AG04450 (cell line): ENCODE results near the gene RPL3. TPM values are rescaled to one million over a fixed set of nuclear protein-coding genes. Genes with fewer than 3 reads are reported as not detected.

Experiments
- CTCF ChIA-PET: fragments of 300-600, 350-600 bp; formaldehyde crosslinking; extraction: SDS; loops from one replicate; lab custom pipeline; 2022; ENCODE audit warnings: antibody characterized with exemption, inconsistent platforms; lab: Charles Lee
- POLR2A ChIA-PET: fragments of 350-600 bp; formaldehyde crosslinking; extraction: SDS; loops from one replicate; lab custom pipeline; 2021; ENCODE audit warnings: antibody characterized with exemption, inconsistent platforms; lab: Yijun Ruan, JAX
- DNase-seq: peaks from one replicate; pipeline ENCODE4 v3.0.0-alpha.2; 2011; ENCODE audit warnings: low read depth, low spot score
- H3K27ac ChIP-seq: one replicate; pipeline ENCODE4 v1.5.1; 2012; ENCODE audit warnings: low read depth, low read length, control low read depth
- H3K27me3 ChIP-seq: one replicate; pipeline ENCODE4 v1.6.0; 2012; ENCODE audit warnings: low read length; ENCODE audit not compliant: control insufficient read depth, insufficient read depth
- H3K4me3 ChIP-seq: 2 replicates; pipeline ENCODE4 v1.5.1; 2011; ENCODE audit warnings: mild to moderate bottlenecking, low read depth, low read length, control low read depth
- H3K9me3 ChIP-seq: 2 replicates; pipeline ENCODE4 v1.5.1; 2012; ENCODE audit warnings: low read length; ENCODE audit not compliant: control insufficient read depth, insufficient read depth
- CTCF ChIP-seq: IDR thresholded peaks from 2 replicates; pipeline ENCODE4 v1.5.1; 2011; ENCODE audit warnings: low read depth, low read length, control low read depth, inconsistent platforms
- polyA plus RNA-seq: library from polyadenylated mRNA; depleted of rRNA; stranded (reverse); fragments of >200 nt; gene quantifications from 2 replicates; pipeline ENCODE4 v1.2.3, GENCODE V29; 2011

RPL3 gene
- polyA plus RNA-seq, 1 experiment: 3,445 TPM

- DNase-seq: no peak
- ChIA-PET POLR2A (interaction anchor here (0.6 to 2.8 kb wide), 11 partner anchors 8 to 440 kb away, joined by 3 to 38 read pairs (median 4); partner anchors contain the start of genes ATF4, CBX6 and RPL3), CTCF (interaction anchor here (0.6 to 4.7 kb wide), 3 partner anchors 10 to 141 kb away, joined by 3 to 59 read pairs (median 3); no protein-coding TSS in a partner anchor)
- no peak overlapping the region for H3K4me3 ChIP-seq
- no peak overlapping the region for H3K27ac ChIP-seq
- no peak for TF ChIP-seq CTCF
- no peaks in the 10 kb centered on the region for H3K27me3 ChIP-seq
- H3K9me3 ChIP-seq: no peaks in the 10 kb centered on the region; the same call in 1 of the 2 replicates
Observed at GRCh38 chr22:39311592-39312400, 7.6 kb downstream of the RPL3 start.

- no peak for TF ChIP-seq CTCF
- no peak overlapping the region for H3K4me3 ChIP-seq
- DNase-seq: no peak
- H3K9me3 ChIP-seq: no peaks in the 10 kb centered on the region; the same call in 1 of the 2 replicates
- no peaks in the 10 kb centered on the region for H3K27me3 ChIP-seq
- ChIA-PET CTCF (interaction anchor here (0.9 to 4.7 kb wide), 4 partner anchors 8 to 219 kb away, joined by 3 to 59 read pairs (median 3); no protein-coding TSS in a partner anchor), POLR2A (interaction anchor here (0.6 to 2.8 kb wide), 13 partner anchors 7 to 225 kb away, joined by 3 to 38 read pairs (median 5); partner anchors contain the start of genes ATF4 and RPL3)
- H3K27ac ChIP-seq: peak overlapping the region; percentile 89
Observed at GRCh38 chr22:39309881-39310714, 9.3 kb downstream of the RPL3 start.

GRCh38 chr22:39309364-39309861 is 10.0 kb downstream of the RPL3 start:
- Histone ChIP-seq H3K27me3 (no peaks in the 10 kb centered on the region), H3K27ac (peak overlapping the region; percentile 89), H3K9me3 (no peaks in the 10 kb centered on the region; the same call in 1 of the 2 replicates), H3K4me3 (peak overlapping the region; percentile 29)
- CTCF ChIA-PET: interaction anchor here (0.9 to 4.7 kb wide), 3 partner anchors 9 to 220 kb away, joined by 3 to 59 read pairs (median 3); no protein-coding TSS in a partner anchor
- peak; percentile 25 for TF ChIP-seq CTCF
- no peak for DNase-seq
- POLR2A ChIA-PET: interaction anchor here (0.7 to 2.8 kb wide), 6 partner anchors 8 to 139 kb away, joined by 3 to 38 read pairs (median 5); partner anchors contain the start of gene RPL3

GRCh38 chr22:39308614-39309363 is 10.6 kb downstream of the RPL3 start:
- H3K27me3 ChIP-seq: no peaks in the 10 kb centered on the region
- peak overlapping the region; percentile 35 for H3K4me3 ChIP-seq
- peak; percentile 36 for TF ChIP-seq CTCF
- H3K27ac ChIP-seq: peak overlapping the region; percentile 89
- no peaks in the 10 kb centered on the region; the same call in 1 of the 2 replicates for H3K9me3 ChIP-seq
- DNase-seq: peak; percentile 83
- ChIA-PET POLR2A (interaction anchor here (0.7 to 2.8 kb wide), 5 partner anchors 9 to 139 kb away, joined by 3 to 38 read pairs (median 5); partner anchors contain the start of gene RPL3), CTCF (interaction anchor here (0.9 to 4.7 kb wide), 3 partner anchors 10 to 220 kb away, joined by 3 to 59 read pairs (median 3); no protein-coding TSS in a partner anchor)
